Loucy (cell line): ENCODE data around the gene P2RX2.

ENCODE experiments used
- H2AFZ ChIP-seq: fragments of 200-600 bp; sonication (generic); 2 replicates; pipeline ENCODE4 v1.6.0; 2016; ENCODE audit warnings: antibody characterized with exemption, mild to moderate bottlenecking, low read length, moderate library complexity
- H3F3A ChIP-seq: fragments of 200-600 bp; 2 replicates; pipeline ENCODE4 v1.6.0; 2016; ENCODE audit warnings: antibody characterized with exemption, low read depth, mild to moderate bottlenecking
- H3K27me3 ChIP-seq: fragments of 200-600 bp; sonication (generic); 2 replicates; pipeline ENCODE4 v1.6.1; 2014; ENCODE audit warnings: low read length, mild to moderate bottlenecking; ENCODE audit not compliant: insufficient read depth, poor library complexity, severe bottlenecking
- H3K36me3 ChIP-seq: fragments of 200-600 bp; sonication (generic); 2 replicates; pipeline ENCODE4 v1.6.1; 2016; ENCODE audit warnings: low read length; ENCODE audit not compliant: insufficient read depth
- H3K4me1 ChIP-seq: fragments of 200-600 bp; sonication (generic); 2 replicates; pipeline ENCODE4 v1.5.1; 2014; ENCODE audit warnings: low read length, mild to moderate bottlenecking; ENCODE audit not compliant: insufficient read depth, poor library complexity, severe bottlenecking
- H3K4me2 ChIP-seq: fragments of 200-600 bp; sonication (generic); 2 replicates; pipeline ENCODE4 v1.6.0; 2014; ENCODE audit warnings: antibody characterized with exemption, low read length, low read depth, mild to moderate bottlenecking; ENCODE audit not compliant: poor library complexity, severe bottlenecking
- H3K4me3 ChIP-seq: fragments of 200-600 bp; sonication (generic); 2 replicates; pipeline ENCODE4 v1.5.1; 2014; ENCODE audit warnings: low read length, mild to moderate bottlenecking, mixed read lengths; ENCODE audit not compliant: poor library complexity, severe bottlenecking
- H3K79me2 ChIP-seq: fragments of 200-600 bp; sonication (generic); 2 replicates; pipeline ENCODE4 v1.6.1; 2014; ENCODE audit warnings: low read length; ENCODE audit not compliant: insufficient read depth
- H3K9ac ChIP-seq: fragments of 200-600 bp; sonication (generic); 2 replicates; pipeline ENCODE4 v1.6.0; 2014; ENCODE audit warnings: mild to moderate bottlenecking, low read depth, low read length, moderate library complexity; ENCODE audit not compliant: poor library complexity, severe bottlenecking
- H3K9me2 ChIP-seq: fragments of 200-600 bp; sonication (generic); replicated peaks from 2 replicates; pipeline ENCODE4 v1.6.1; 2016; ENCODE audit warnings: low read depth, low read length, mixed read lengths
- H3K9me3 ChIP-seq: fragments of 200-600 bp; sonication (generic); 2 replicates; pipeline ENCODE4 v1.6.1; 2014; ENCODE audit warnings: mild to moderate bottlenecking, antibody characterized with exemption, low read length, low read depth; ENCODE audit not compliant: insufficient read depth
- H4K20me1 ChIP-seq: fragments of 200-600 bp; sonication (generic); 2 replicates; pipeline ENCODE4 v1.6.0; 2014; ENCODE audit warnings: antibody characterized with exemption, low read length, mild to moderate bottlenecking; ENCODE audit not compliant: insufficient read depth, poor library complexity, severe bottlenecking
- EZH2phosphoT487 ChIP-seq: fragments of 200-600 bp; IDR thresholded peaks from 2 replicates; pipeline ENCODE4 v1.6.1; 2018; ENCODE audit warnings: antibody characterized with exemption, mild to moderate bottlenecking, moderate library complexity, borderline replicate concordance
- TF ChIP-seq, protein P1 (sequence below): fragments of 200-600 bp; sonication (generic); conservative IDR thresholded peaks from 2 replicates; pipeline ENCODE4 v1.5.1; 2014; ENCODE audit warnings: mild to moderate bottlenecking, antibody characterized with exemption, low read length

The P2RX2 gene

DNA sequence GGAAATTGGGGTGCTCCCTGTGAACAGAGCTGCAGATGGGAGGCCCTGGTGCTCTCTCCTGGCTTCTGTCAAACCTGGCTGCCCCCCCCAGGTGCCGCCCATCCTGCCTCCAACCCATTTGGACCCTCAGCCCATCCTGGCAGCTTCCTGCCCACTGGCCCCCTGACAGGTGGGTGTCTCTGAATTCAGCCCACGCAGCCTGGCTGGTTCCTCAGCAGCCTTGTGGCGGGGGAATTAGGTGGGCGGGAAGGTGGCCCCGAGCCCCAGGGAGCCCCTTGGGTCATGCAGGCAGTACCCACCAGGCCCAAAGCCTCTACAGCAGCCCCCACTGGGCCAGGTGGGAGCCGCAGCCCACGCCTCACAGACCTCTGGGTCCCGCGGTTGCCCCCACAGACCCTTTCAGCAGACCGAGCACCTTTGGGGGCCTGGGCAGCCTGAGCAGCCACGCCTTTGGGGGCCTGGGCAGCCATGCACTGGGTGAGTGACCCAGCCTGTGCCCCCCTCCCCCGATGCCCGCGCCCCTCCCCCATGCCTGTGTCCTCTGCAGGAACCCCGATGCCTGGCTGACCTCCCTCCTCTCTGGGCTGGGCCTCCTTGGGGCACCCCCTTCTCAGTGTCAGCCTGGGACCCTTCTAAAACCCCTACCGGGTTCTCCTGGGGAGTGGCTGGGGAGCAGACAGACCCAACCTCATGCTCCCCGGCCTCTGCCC is 37.1 kb upstream of the P2RX2 start:
- Histone ChIP-seq H3K9me2 (no peaks in the 10 kb centered on the region), H3K4me1 (no peaks in the 10 kb centered on the region), H3K79me2 (no peaks in the 10 kb centered on the region), H3K36me3 (peaks cover 34% of the 10 kb centered on the region; the same call in 1 of the 2 replicates), H3F3A (no peaks in the 10 kb centered on the region), H2AFZ (no peak overlapping the region), H4K20me1 (peaks cover 3% of the 10 kb centered on the region), H3K4me2 (no peak overlapping the region), H3K4me3 (no peak overlapping the region), H3K9me3 (no peaks in the 10 kb centered on the region), H3K27me3 (no peaks in the 10 kb centered on the region), H3K9ac (no peak overlapping the region)
- TF ChIP-seq EZH2phosphoT487, result no peak
- TF ChIP-seq, protein P1, sequence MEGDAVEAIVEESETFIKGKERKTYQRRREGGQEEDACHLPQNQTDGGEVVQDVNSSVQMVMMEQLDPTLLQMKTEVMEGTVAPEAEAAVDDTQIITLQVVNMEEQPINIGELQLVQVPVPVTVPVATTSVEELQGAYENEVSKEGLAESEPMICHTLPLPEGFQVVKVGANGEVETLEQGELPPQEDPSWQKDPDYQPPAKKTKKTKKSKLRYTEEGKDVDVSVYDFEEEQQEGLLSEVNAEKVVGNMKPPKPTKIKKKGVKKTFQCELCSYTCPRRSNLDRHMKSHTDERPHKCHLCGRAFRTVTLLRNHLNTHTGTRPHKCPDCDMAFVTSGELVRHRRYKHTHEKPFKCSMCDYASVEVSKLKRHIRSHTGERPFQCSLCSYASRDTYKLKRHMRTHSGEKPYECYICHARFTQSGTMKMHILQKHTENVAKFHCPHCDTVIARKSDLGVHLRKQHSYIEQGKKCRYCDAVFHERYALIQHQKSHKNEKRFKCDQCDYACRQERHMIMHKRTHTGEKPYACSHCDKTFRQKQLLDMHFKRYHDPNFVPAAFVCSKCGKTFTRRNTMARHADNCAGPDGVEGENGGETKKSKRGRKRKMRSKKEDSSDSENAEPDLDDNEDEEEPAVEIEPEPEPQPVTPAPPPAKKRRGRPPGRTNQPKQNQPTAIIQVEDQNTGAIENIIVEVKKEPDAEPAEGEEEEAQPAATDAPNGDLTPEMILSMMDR, result no peak

DNA sequence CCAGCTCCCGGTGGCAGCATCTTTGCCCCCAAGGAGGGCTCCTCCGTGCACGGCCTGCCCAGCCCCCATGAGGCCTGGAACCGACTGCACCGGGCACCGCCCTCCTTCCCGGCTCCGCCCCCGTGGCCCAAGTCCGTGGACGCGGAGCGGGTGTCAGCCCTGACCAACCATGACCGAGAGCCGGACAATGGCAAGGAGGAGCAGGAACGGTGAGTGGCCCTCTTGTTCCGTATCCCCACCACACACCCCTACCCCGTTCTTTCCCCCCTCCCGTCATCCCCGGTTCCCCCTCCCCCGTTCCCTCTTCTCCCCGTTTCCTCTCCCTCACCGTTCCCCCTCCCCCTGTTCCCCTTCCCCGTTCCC is 36.5 kb upstream of the P2RX2 start:
- Histone ChIP-seq H3K9me3 (no peaks in the 10 kb centered on the region), H3K79me2 (no peaks in the 10 kb centered on the region), H3K4me2 (no peak overlapping the region), H3K4me1 (no peaks in the 10 kb centered on the region), H3K27me3 (no peaks in the 10 kb centered on the region), H3K9ac (no peak overlapping the region), H3F3A (no peaks in the 10 kb centered on the region), H2AFZ (no peak overlapping the region), H3K36me3 (peaks cover 28% of the 10 kb centered on the region; the same call in 1 of the 2 replicates), H4K20me1 (peaks cover 3% of the 10 kb centered on the region), H3K4me3 (no peak overlapping the region), H3K9me2 (no peaks in the 10 kb centered on the region)
- TF ChIP-seq EZH2phosphoT487, result no peak
- TF ChIP-seq, protein P1, result no peak

DNA sequence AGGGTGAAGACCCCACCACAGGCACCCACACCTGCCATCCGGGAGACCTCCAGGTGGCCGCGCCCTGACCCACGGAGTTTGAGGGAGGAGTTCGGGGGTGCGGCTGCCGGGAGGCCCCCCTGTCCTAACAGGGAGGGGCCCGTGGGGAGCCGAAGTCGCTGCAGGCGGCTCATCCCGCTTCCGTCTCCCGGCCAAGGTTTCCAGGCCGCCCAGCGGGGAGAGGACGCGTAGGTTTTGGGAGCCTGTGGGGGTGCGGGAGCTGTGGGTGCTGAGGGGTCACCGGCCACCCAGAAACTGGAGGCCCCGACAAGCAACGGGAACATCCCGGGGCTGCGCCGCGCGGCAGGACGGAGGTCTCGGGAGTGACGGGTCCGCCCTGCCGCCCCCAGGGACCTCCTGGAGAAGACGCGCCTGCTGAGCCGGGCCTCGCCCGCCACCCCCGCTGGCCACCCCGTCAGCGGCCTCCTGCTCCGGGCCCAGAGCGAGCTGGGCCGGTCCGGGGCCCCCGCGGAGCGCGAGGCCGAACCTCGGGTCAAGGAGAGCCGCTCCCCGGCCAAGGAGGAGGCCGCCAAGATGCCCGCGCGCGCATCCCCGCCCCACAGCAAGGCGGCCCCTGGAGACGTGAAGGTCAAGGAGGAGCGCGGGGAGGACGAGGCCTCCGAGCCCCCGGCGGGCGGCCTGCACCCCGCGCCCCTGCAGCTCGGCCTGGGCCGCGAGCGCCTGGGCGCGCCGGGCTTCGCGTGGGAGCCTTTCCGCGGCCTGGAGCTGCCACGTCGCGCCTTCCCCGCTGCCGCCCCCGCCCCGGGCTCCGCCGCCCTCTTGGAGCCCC is 35.8 kb upstream of the P2RX2 start:
- Histone ChIP-seq H3K79me2 (no peaks in the 10 kb centered on the region), H3K9me3 (no peaks in the 10 kb centered on the region), H3K9me2 (no peaks in the 10 kb centered on the region), H3F3A (no peaks in the 10 kb centered on the region), H2AFZ (no peak overlapping the region), H3K4me3 (no peak overlapping the region), H3K4me2 (no peak overlapping the region), H3K9ac (no peak overlapping the region), H3K36me3 (peaks cover 21% of the 10 kb centered on the region; the same call in 1 of the 2 replicates), H3K27me3 (no peaks in the 10 kb centered on the region), H4K20me1 (peaks cover 3% of the 10 kb centered on the region), H3K4me1 (no peaks in the 10 kb centered on the region)
- no peak for TF ChIP-seq EZH2phosphoT487
- TF ChIP-seq, protein P1, result no peak
